ENCODE measurements around the gene STXBP2. TPM values are rescaled to one million over a fixed set of nuclear protein-coding genes. Genes with fewer than 3 reads are reported as not detected.
A peak's percentile ranks its signal among the peaks of the same experiment; 100 is the strongest.

STXBP2 gene
- total RNA-seq, 1 donor from 2014 or later, result 97.7 TPM

GRCh38 chr19:7678971-7679751 is 42.3 kb downstream of the STXBP2 start:
- no peak for DNase-seq (ENCODE audit: low spot score in 2 of 2, unreplicated experiment in 2 of 2)
- H3K27me3 Mint-ChIP-seq (ENCODE audit: low read depth), result peaks cover 39% of the 10 kb centered on the region
- peaks cover 8% of the 10 kb centered on the region for H3K36me3 Mint-ChIP-seq
- peaks cover 6% of the 10 kb centered on the region for H3K4me1 Mint-ChIP-seq
- no peak for TF ChIP-seq CTCF (IDR thresholded peaks at IDR 0.05; ENCODE audit: unreplicated experiment)
- no peaks in the 10 kb centered on the region for H3K9me3 Mint-ChIP-seq
- no peak overlapping the region for H3K27ac Mint-ChIP-seq
- peak overlapping the region; percentile 29 for H3K4me3 Mint-ChIP-seq

- Mint-ChIP-seq H3K4me1 (peaks cover 6% of the 10 kb centered on the region), H3K36me3 (peaks cover 8% of the 10 kb centered on the region), H3K27ac (no peak overlapping the region), H3K27me3 (ENCODE audit: low read depth) (peaks cover 35% of the 10 kb centered on the region), H3K9me3 (no peaks in the 10 kb centered on the region), H3K4me3 (peak overlapping the region; percentile 56)
- DNase-seq (ENCODE audit: low spot score in 2 of 2, unreplicated experiment in 2 of 2), result no peak
- TF ChIP-seq CTCF (IDR thresholded peaks at IDR 0.05; ENCODE audit: unreplicated experiment), result no peak
Measured at GRCh38 chr19:7679771-7680605, 43.1 kb downstream of the STXBP2 start.

GRCh38 chr19:7680606-7681339 is 43.9 kb downstream of the STXBP2 start, which contains the start of gene TRAPPC5:
Gene TRAPPC5, plus strand, starts transcription at chr19:7680833. Its CDS starts 1,421 bp downstream, at chr19:7682254.
- Mint-ChIP-seq H3K36me3 (peaks cover 13% of the 10 kb centered on the region), H3K27me3 (ENCODE audit: low read depth) (peaks cover 33% of the 10 kb centered on the region), H3K4me1 (peaks cover 12% of the 10 kb centered on the region), H3K4me3 (peak within 1 kb of the TSS; percentile 84), H3K9me3 (no peaks in the 10 kb centered on the region), H3K27ac (peak within 1 kb of the TSS; percentile 87)
- DNase-seq (ENCODE audit: low spot score in 2 of 2, unreplicated experiment in 2 of 2), result peak; percentile 87 to 95
- TF ChIP-seq CTCF (IDR thresholded peaks at IDR 0.05; ENCODE audit: unreplicated experiment), result peak; percentile 82

GRCh38 chr19:7681340-7682174 is 44.6 kb downstream of the STXBP2 start:
- peak in 1 of 2 experiments; percentile 63 for DNase-seq (ENCODE audit: low spot score in 2 of 2, unreplicated experiment in 2 of 2)
- peaks cover 25% of the 10 kb centered on the region for H3K27me3 Mint-ChIP-seq (ENCODE audit: low read depth)
- TF ChIP-seq CTCF (IDR thresholded peaks at IDR 0.05; ENCODE audit: unreplicated experiment), result no peak
- peaks cover 17% of the 10 kb centered on the region for H3K4me1 Mint-ChIP-seq
- peaks cover 13% of the 10 kb centered on the region for H3K36me3 Mint-ChIP-seq
- peak overlapping the region; percentile 84 for H3K4me3 Mint-ChIP-seq
- H3K9me3 Mint-ChIP-seq, result no peaks in the 10 kb centered on the region
- H3K27ac Mint-ChIP-seq, result peak overlapping the region; percentile 87
